HG03565 (cell line): Measurements from ENCODE around the gene ADTRP.

Source experiments
- ATAC-seq: cut with Tn5 transposase; IDR thresholded peaks from one replicate; pipeline ENCODE4 v1.9.1; 2021; ENCODE audit warnings: mild to moderate bottlenecking, moderate library complexity; ENCODE audit not compliant: unreplicated experiment

Gene ADTRP

DNA sequence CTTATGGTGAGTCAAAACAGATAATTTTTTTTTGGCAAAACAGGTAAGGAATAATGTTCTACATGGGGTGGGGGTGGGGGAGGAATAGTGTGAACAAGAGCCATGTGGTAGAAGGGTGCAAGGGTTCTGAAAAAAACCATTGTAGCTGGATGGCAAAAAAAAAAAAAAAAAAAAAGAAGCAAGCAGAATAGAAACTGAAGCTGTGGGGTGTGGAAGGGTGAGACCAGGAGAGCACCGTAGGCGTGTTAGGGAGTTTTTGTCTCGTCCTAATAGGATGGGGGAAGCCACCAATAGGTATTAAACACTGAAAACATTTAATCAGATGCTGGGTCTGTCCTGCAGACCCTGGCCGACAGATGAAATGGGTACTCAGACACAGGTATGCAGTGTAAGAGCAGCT, 110.1 kb downstream of the ADTRP start:
- no peak for ATAC-seq

DNA sequence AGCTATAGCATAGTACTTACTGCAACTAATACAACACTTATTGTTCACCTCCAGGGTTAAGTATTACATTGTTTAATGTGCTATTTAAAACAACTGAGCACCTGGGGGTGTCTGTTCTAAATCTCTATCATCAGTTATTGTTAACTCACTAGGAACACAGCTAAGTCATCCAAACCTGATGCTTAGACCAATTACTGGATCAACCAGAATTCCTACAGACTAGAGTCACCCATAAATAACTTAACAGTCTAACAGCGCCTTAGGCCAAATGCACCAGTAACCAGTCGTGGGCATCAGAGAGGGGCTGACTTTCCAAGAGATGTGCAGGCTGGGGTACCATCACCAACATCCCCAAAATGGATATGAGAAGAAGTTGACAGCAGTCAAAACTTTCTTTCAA, 110.7 kb downstream of the ADTRP start:
- no peak for ATAC-seq

DNA sequence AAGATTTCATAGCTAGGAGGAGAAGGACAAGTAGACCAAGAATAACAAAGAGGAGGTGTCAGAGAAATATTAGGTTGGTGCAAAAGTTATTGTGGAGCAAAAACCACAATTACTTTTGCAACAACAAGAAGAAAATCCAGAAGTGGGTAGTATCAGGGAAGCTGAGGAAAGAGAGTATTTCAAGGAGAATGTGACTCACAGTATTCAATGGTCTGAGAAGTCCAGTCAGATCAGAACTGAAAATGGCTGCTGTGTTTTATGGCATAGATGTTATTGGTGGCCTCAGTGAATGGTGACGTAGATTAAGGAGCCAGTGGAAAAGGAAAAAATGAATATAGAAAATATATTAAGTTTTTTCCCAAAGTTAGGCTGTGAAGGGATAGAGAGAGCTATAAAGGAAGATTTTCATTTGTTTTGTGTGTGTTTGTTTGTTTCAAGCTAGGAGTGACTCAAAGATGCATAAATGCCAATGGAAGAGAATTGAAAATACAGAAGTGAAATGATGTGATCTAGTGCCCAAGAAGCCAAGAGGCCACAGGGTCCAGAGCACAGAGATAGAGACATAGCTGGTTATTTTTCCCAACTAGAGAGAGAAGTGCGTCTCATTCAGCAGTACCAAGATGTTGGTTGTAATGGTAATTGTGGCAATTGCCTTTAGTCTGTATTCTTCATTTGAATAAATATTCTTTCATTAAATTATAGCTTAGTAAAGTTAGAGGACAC, 112.8 kb downstream of the ADTRP start:
- no peak for ATAC-seq
